Mesothelial cell of epicardium (in vitro differentiated cells): Measurements from ENCODE around the gene CELF3. TPM values are rescaled to one million over a fixed set of nuclear protein-coding genes. Genes with fewer than 3 reads are reported as not detected.
A peak's percentile ranks its signal among the peaks of the same experiment; 100 is the strongest.

Source experiments
- DNase-seq, 2 experiments: peaks; one replicate each; pipeline ENCODE4 v3.0.0; 2021; ENCODE audit warnings: low spot score in 2 of 2; ENCODE audit not compliant: unreplicated experiment in 2 of 2
- H3K27ac Mint-ChIP-seq: 2 replicates; pipeline ENCODE4 v1.8.0; 2021; ENCODE audit warnings: mixed read lengths
- H3K27me3 Mint-ChIP-seq: 2 replicates; pipeline ENCODE4 v1.8.0; 2021; ENCODE audit warnings: low read depth, mixed read lengths
- H3K36me3 Mint-ChIP-seq: 2 replicates; pipeline ENCODE4 v1.8.0; 2021; ENCODE audit warnings: mixed read lengths
- H3K4me1 Mint-ChIP-seq: 2 replicates; pipeline ENCODE4 v1.8.0; 2021; ENCODE audit warnings: mixed read lengths
- H3K4me3 Mint-ChIP-seq: 2 replicates; pipeline ENCODE4 v1.8.0; 2021; ENCODE audit warnings: mild to moderate bottlenecking, moderate library complexity, mixed read lengths
- H3K9me3 Mint-ChIP-seq: 2 replicates; pipeline ENCODE4 v1.8.0; 2021; ENCODE audit warnings: mixed read lengths
- CTCF ChIP-seq: fragments of 200-600 bp; sonication (generic); IDR thresholded peaks from one replicate; pipeline ENCODE4 v1.5.0; 2021; ENCODE audit warnings: antibody characterized with exemption; ENCODE audit not compliant: unreplicated experiment
- total RNA-seq: library from RNA; stranded (reverse); gene quantifications from 3 replicates; pipeline ENCODE4 v1.2.1, GENCODE V29; 2021

Gene CELF3
- total RNA-seq, 1 donor from 2014 or later = 1.1 TPM

GRCh38 chr1:151703813-151704212 lies 12.8 kb downstream of the CELF3 start:
- no peaks in the 10 kb centered on the region for H3K4me1 Mint-ChIP-seq
- no peak for TF ChIP-seq CTCF
- peaks cover 21% of the 10 kb centered on the region for H3K36me3 Mint-ChIP-seq
- H3K27ac Mint-ChIP-seq = no peak overlapping the region
- DNase-seq = no peak
- H3K27me3 Mint-ChIP-seq = no peaks in the 10 kb centered on the region
- no peaks in the 10 kb centered on the region for H3K9me3 Mint-ChIP-seq
- H3K4me3 Mint-ChIP-seq = no peak overlapping the region

GRCh38 chr1:151702936-151703335 lies 13.7 kb downstream of the CELF3 start:
- H3K36me3 Mint-ChIP-seq = peaks cover 21% of the 10 kb centered on the region
- DNase-seq = no peak
- H3K9me3 Mint-ChIP-seq = no peaks in the 10 kb centered on the region
- H3K4me3 Mint-ChIP-seq = no peak overlapping the region
- no peaks in the 10 kb centered on the region for H3K4me1 Mint-ChIP-seq
- H3K27ac Mint-ChIP-seq = peak overlapping the region; percentile 30
- H3K27me3 Mint-ChIP-seq = no peaks in the 10 kb centered on the region
- TF ChIP-seq CTCF = no peak

- Mint-ChIP-seq H3K4me3 (no peak overlapping the region), H3K36me3 (peaks cover 21% of the 10 kb centered on the region), H3K27ac (no peak overlapping the region), H3K4me1 (no peaks in the 10 kb centered on the region), H3K9me3 (no peaks in the 10 kb centered on the region), H3K27me3 (no peaks in the 10 kb centered on the region)
- no peak for TF ChIP-seq CTCF
- DNase-seq = no peak
Observed at GRCh38 chr1:151701515-151701914, 15.1 kb downstream of the CELF3 start.

GRCh38 chr1:151693057-151693651 lies 23.4 kb downstream of the CELF3 start:
- DNase-seq = no peak

GRCh38 chr1:151692226-151692625 lies 24.4 kb downstream of the CELF3 start:
- DNase-seq = no peak
- Mint-ChIP-seq H3K4me3 (no peak overlapping the region), H3K4me1 (no peaks in the 10 kb centered on the region), H3K9me3 (no peaks in the 10 kb centered on the region), H3K27ac (no peak overlapping the region), H3K36me3 (peaks cover 22% of the 10 kb centered on the region), H3K27me3 (no peaks in the 10 kb centered on the region)
- TF ChIP-seq CTCF = no peak

More at GRCh38 chr1:151693057-151693651, 23.4 kb downstream of the CELF3 start:
- Mint-ChIP-seq H3K27ac (no peak overlapping the region), H3K36me3 (peaks cover 19% of the 10 kb centered on the region), H3K4me1 (no peaks in the 10 kb centered on the region), H3K4me3 (no peak overlapping the region), H3K9me3 (no peaks in the 10 kb centered on the region), H3K27me3 (no peaks in the 10 kb centered on the region)
- TF ChIP-seq CTCF = no peak

GRCh38 chr1:151689494-151689893 lies 27.1 kb downstream of the CELF3 start:
- no peak for TF ChIP-seq CTCF
- no peaks in the 10 kb centered on the region for H3K27me3 Mint-ChIP-seq
- H3K4me3 Mint-ChIP-seq = no peak overlapping the region
- H3K9me3 Mint-ChIP-seq = no peaks in the 10 kb centered on the region
- no peak overlapping the region for H3K27ac Mint-ChIP-seq
- H3K4me1 Mint-ChIP-seq = no peaks in the 10 kb centered on the region
- DNase-seq = no peak
- peaks cover 28% of the 10 kb centered on the region for H3K36me3 Mint-ChIP-seq
